Measurements from ENCODE around the gene ZBTB48.
A peak's percentile ranks its signal among the peaks of the same experiment; 100 is the strongest.

Gene ZBTB48

GRCh38 chr1:6574025-6574620, 5.7 kb upstream of the ZBTB48 start:
- no peak for DNase-seq

- no peak for DNase-seq
Measured at GRCh38 chr1:6574818-6575217, 5.0 kb upstream of the ZBTB48 start.

- DNase-seq: no peak
Measured at GRCh38 chr1:6577831-6578525, 1.8 kb upstream of the ZBTB48 start.

DNA sequence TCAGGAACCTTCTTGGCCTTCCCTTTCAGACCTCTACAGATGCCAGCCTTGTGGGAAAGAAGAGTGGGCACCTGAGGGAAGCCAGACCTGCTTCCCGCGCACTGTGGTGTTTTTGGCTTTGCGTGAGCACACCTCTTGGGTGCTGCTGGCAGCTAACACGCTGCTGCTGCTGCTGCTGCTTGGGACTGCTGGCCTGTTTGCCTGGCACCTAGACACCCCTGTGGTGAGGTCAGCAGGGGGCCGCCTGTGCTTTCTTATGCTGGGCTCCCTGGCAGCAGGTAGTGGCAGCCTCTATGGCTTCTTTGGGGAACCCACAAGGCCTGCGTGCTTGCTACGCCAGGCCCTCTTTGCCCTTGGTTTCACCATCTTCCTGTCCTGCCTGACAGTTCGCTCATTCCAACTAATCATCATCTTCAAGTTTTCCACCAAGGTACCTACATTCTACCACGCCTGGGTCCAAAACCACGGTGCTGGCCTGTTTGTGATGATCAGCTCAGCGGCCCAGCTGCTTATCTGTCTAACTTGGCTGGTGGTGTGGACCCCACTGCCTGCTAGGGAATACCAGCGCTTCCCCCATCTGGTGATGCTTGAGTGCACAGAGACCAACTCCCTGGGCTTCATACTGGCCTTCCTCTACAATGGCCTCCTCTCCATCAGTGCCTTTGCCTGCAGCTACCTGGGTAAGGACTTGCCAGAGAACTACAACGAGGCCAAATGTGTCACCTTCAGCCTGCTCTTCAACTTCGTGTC, 995 bp upstream of the ZBTB48 start:
- peak; percentile 7 for DNase-seq

- DNase-seq: no peak
Measured at GRCh38 chr1:6580119-6580592, 362 bp downstream of the ZBTB48 start.

- DNase-seq: no peak
Measured at GRCh38 chr1:6580593-6581409, 1.0 kb downstream of the ZBTB48 start.

DNA sequence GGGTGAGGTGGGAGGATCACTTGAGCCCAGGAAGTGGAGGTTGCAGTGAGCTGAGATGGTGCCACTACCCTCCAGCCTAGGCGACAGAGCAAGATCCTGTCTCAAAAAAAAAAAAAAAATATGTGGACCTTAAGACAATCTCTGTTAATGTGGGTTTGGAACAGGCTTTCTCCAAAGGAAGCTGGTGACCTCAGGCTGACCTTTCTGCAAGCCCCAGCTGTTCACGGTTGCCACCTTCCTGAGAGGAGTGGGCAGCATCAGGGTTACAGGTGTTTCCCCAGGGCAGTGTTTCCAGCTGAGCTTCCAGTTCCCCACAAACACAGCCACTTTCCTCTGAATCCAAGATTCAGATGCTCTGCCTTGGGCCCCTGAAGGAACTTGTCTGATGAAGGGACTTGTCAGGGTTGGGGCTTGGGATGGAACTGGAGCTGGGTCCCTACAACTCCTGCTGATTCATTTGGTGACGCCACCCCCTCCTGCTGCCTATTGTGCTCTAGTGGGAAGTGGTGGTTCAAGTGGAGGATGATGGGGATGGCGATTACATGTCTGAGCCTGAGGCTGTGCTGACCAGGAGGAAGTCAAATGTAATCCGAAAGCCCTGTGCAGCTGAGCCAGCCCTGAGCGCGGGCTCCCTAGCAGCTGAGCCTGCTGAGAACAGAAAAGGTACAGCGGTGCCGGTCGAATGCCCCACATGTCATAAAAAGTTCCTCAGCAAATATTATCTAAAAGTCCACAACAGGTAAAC, 1.9 kb downstream of the ZBTB48 start:
- DNase-seq: no peak

DNA sequence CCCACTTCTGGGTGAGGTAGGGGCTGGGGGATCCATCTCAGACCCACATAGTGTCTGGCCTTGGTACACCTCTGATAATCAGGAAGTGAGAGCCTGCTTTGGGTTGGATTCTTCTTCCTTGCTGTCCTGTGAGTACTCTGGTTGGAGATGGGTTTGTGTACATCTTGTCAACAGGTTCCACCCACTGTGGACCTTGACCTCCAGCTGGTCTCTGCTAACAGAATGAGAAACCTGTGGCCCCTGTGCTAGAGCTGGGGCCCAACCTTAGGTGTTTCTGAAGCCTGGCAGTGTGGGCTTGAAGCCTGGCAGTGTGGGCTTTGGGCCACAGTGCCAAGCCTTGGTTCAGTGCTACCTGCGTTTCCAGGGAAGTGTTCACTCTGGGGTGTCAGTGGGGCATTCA, 2.6 kb downstream of the ZBTB48 start:
- DNase-seq: no peak

- DNase-seq: no peak
Measured at GRCh38 chr1:6584126-6585080, 4.6 kb downstream of the ZBTB48 start.

DNA sequence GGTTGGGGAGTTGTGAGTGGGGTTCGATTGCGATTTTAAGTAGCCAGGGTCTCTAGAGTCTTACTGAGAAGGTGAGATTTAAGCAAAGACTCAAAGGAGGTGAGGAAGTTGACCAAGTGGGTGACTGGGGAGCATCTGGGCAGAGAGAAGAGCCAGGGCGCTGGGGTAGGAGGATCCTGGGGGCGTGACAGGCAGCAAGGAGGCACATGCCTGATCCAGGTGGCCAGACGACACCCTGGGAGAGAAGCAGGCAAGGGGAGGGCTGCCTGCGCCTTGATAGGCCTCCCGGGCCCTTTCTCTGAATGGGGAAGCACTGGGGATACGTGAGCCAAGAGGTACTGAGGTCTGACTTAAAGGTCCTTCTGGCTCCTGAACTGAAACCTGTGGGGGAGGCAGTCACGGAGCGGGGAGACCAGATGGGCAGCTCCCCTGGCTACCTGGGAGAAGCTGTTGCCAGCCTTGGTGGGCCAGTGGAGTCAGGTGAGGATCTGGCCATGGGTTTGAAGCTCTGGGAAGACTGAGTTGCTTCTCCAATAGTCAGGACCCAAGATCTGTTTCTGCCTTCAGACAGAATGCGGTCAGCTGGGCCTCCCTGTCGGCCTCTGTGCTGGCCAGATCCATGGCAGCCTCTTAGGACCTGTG, 5.4 kb downstream of the ZBTB48 start:
- DNase-seq: no peak

GRCh38 chr1:6585841-6586240, 6.0 kb downstream of the ZBTB48 start:
- no peak for DNase-seq

- DNase-seq: no peak
Measured at GRCh38 chr1:6586404-6586816, 6.6 kb downstream of the ZBTB48 start.

- DNase-seq: no peak
Measured at GRCh38 chr1:6587261-6588005, 7.6 kb downstream of the ZBTB48 start.

DNA sequence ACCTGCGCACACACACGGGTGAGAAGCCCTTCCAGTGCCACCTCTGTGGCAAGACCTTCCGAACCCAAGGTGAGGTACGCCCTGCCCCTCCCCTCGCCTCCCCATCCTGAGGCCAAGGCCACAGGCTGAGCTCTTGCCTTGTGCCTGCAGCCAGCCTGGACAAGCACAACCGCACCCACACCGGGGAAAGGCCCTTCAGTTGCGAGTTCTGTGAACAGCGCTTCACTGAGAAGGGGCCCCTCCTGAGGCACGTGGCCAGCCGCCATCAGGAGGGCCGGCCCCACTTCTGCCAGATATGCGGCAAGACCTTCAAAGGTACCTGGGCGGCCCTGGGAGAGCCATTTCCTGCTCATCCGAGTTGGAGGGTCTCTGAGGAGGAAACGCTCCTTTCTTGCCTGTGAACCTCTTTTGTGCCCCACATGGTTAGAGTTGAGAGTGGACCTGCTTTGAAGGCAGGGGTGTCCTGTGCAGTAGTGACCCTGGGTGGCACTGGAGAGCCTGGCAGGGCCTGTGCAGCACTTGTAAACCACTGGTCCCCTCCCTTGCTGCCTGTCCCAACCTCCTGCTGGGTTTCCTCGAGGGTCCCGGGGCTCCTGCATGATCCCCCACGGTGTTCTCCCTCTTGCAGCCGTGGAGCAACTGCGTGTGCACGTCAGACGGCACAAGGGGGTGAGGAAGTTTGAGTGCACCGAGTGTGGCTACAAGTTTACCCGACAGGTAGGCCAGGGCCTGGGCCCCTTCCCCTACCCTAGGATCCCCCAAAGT, 8.5 kb downstream of the ZBTB48 start:
- no peak for DNase-seq

GRCh38 chr1:6588893-6589520, 9.2 kb downstream of the ZBTB48 start:
- DNase-seq: no peak

GRCh38 chr1:6590046-6590445, 10.3 kb downstream of the ZBTB48 start:
- DNase-seq: no peak

GRCh38 chr1:6591222-6591621, 11.4 kb downstream of the ZBTB48 start:
- no peak for DNase-seq

GRCh38 chr1:6591644-6592043, 11.8 kb downstream of the ZBTB48 start:
- no peak for DNase-seq

- no peak for DNase-seq
Measured at GRCh38 chr1:6592441-6592840, 12.6 kb downstream of the ZBTB48 start.
